ENCODE measurements around the gene DCK.

DCK gene

GRCh38 chr4:71070015-71070414 is 76.6 kb downstream of the DCK start:
- H3K4me3 ChIP-seq (replicated peaks in 1 of 2; ENCODE audit: low read depth in 2 of 2, low read length in 2 of 2): no peak overlapping the region

GRCh38 chr4:71074452-71075299 is 81.2 kb downstream of the DCK start:
- DNase-seq (ENCODE audit: low read depth in 2 of 2): peak; percentile 1 to 5
- TF ChIP-seq CTCF (IDR thresholded peaks at IDR 0.05; ENCODE audit: low read depth, low read length): no peak
- no peak overlapping the region for H3K4me3 ChIP-seq (replicated peaks in 1 of 2; ENCODE audit: low read depth in 2 of 2, low read length in 2 of 2)

More at GRCh38 chr4:71070015-71070414, 76.6 kb downstream of the DCK start:
- DNase-seq (ENCODE audit: low read depth in 2 of 2): no peak
- TF ChIP-seq CTCF (IDR thresholded peaks at IDR 0.05; ENCODE audit: low read depth, low read length): no peak
